ENCODE measurements around the gene VSX2.

The VSX2 gene

GRCh38 chr14:74223016-74223415 lies 16.2 kb upstream of the VSX2 start:
- no peak for DNase-seq

- DNase-seq: no peak
Observed at GRCh38 chr14:74231784-74232183, 7.5 kb upstream of the VSX2 start.

- no peak for DNase-seq
Observed at GRCh38 chr14:74235017-74235416, 4.2 kb upstream of the VSX2 start.

- DNase-seq: no peak
Observed at GRCh38 chr14:74237441-74237840, 1.8 kb upstream of the VSX2 start.

- DNase-seq: peak; percentile 19
Observed at GRCh38 chr14:74239848-74240793, 872 bp downstream of the VSX2 start.

GRCh38 chr14:74240794-74241651 lies 1.8 kb downstream of the VSX2 start:
- DNase-seq: no peak

GRCh38 chr14:74241652-74242017 lies 2.4 kb downstream of the VSX2 start:
- no peak for DNase-seq

- no peak for DNase-seq
Observed at GRCh38 chr14:74242021-74242779, 3.0 kb downstream of the VSX2 start.

- no peak for DNase-seq
Observed at GRCh38 chr14:74242780-74243042, 3.5 kb downstream of the VSX2 start.

GRCh38 chr14:74243051-74243450 lies 3.8 kb downstream of the VSX2 start:
- no peak for DNase-seq

- no peak for DNase-seq
Observed at GRCh38 chr14:74244115-74244514, 4.9 kb downstream of the VSX2 start.

- DNase-seq: no peak
Observed at GRCh38 chr14:74245292-74245691, 6.0 kb downstream of the VSX2 start.

- no peak for DNase-seq
Observed at GRCh38 chr14:74246542-74246941, 7.3 kb downstream of the VSX2 start.

GRCh38 chr14:74248017-74248416 lies 8.8 kb downstream of the VSX2 start:
- DNase-seq: no peak

GRCh38 chr14:74249433-74250375 lies 10.5 kb downstream of the VSX2 start:
- no peak for DNase-seq

GRCh38 chr14:74255281-74255680 lies 16.0 kb downstream of the VSX2 start:
- DNase-seq: no peak

GRCh38 chr14:74257078-74257940 lies 18.1 kb downstream of the VSX2 start:
- peak; percentile 67 for DNase-seq

GRCh38 chr14:74257941-74258763 lies 18.9 kb downstream of the VSX2 start:
- no peak for DNase-seq

GRCh38 chr14:74258764-74259035 lies 19.5 kb downstream of the VSX2 start:
- DNase-seq: no peak

GRCh38 chr14:74259513-74259912 lies 20.3 kb downstream of the VSX2 start:
- DNase-seq: no peak
